ENCODE data around the gene NGEF. TPM values are rescaled to one million over a fixed set of nuclear protein-coding genes. Genes with fewer than 3 reads are reported as not detected.
A peak's percentile ranks its signal among the peaks of the same experiment; 100 is the strongest.

Gene NGEF
- total RNA-seq, 1 donor from 2014 or later, result 4.3 TPM

GRCh38 chr2:233005096-233005495 is 8.0 kb downstream of the NGEF start:
- no peak for DNase-seq (ENCODE audit: low spot score)
- no peaks in the 10 kb centered on the region for H3K9me3 Mint-ChIP-seq
- Histone ChIP-seq H3K79me2 (ENCODE audit: low read depth) (no peaks in the 10 kb centered on the region), H3K9ac (no peak overlapping the region), H3K36me3 (no peaks in the 10 kb centered on the region), H3K4me2 (no peak overlapping the region), H3K4me1 (no peaks in the 10 kb centered on the region), H3K27ac (no peak overlapping the region), H2AFZ (replicated peaks) (no peak overlapping the region), H3K27me3 (no peaks in the 10 kb centered on the region), H3F3A (ENCODE audit: low read depth) (no peaks in the 10 kb centered on the region), H3K9me3 (ENCODE audit: low read depth) (no peaks in the 10 kb centered on the region), H4K20me1 (ENCODE audit: low read depth) (no peaks in the 10 kb centered on the region), H3K4me3 (no peak overlapping the region)
- peaks cover 15% of the 10 kb centered on the region for H3K27me3 Mint-ChIP-seq (ENCODE audit: insufficient read depth, low read depth)
- no peak overlapping the region for H3K27ac Mint-ChIP-seq
- H3K4me1 Mint-ChIP-seq, result peaks cover 3% of the 10 kb centered on the region
- H3K36me3 Mint-ChIP-seq, result no peaks in the 10 kb centered on the region
- H3K4me3 Mint-ChIP-seq, result no peak overlapping the region
- TF ChIP-seq CTCF (IDR thresholded peaks at IDR 0.05), result no peak
- no peak for TF ChIP-seq EZH2 (IDR thresholded peaks at IDR 0.05)
- no peak for TF ChIP-seq EZH2phosphoT487 (IDR thresholded peaks at IDR 0.05)

- no peak for DNase-seq (ENCODE audit: low spot score)
- Mint-ChIP-seq H3K27me3 (ENCODE audit: insufficient read depth, low read depth) (peaks cover 13% of the 10 kb centered on the region), H3K4me3 (no peak overlapping the region), H3K4me1 (peaks cover 7% of the 10 kb centered on the region), H3K27ac (peak overlapping the region; percentile 27), H3K36me3 (no peaks in the 10 kb centered on the region), H3K9me3 (no peaks in the 10 kb centered on the region)
- Histone ChIP-seq H3K4me2 (no peak overlapping the region), H4K20me1 (ENCODE audit: low read depth) (no peaks in the 10 kb centered on the region), H3K36me3 (no peaks in the 10 kb centered on the region), H3K79me2 (ENCODE audit: low read depth) (no peaks in the 10 kb centered on the region), H3F3A (ENCODE audit: low read depth) (no peaks in the 10 kb centered on the region), H3K9me3 (ENCODE audit: low read depth) (no peaks in the 10 kb centered on the region), H3K4me1 (no peaks in the 10 kb centered on the region), H2AFZ (replicated peaks) (no peak overlapping the region), H3K27ac (no peak overlapping the region), H3K27me3 (no peaks in the 10 kb centered on the region), H3K9ac (no peak overlapping the region), H3K4me3 (no peak overlapping the region)
- TF ChIP-seq CTCF (IDR thresholded peaks at IDR 0.05), result no peak
These were observed 9.1 kb downstream of the NGEF start for GRCh38 chr2:233003658-233004555.

- Histone ChIP-seq H2AFZ (replicated peaks) (no peak overlapping the region), H3K4me1 (no peaks in the 10 kb centered on the region), H3K4me2 (no peak overlapping the region), H3K27me3 (no peaks in the 10 kb centered on the region), H3F3A (ENCODE audit: low read depth) (no peaks in the 10 kb centered on the region), H3K9ac (no peak overlapping the region), H3K79me2 (ENCODE audit: low read depth) (no peaks in the 10 kb centered on the region), H3K27ac (no peak overlapping the region), H3K9me3 (ENCODE audit: low read depth) (no peaks in the 10 kb centered on the region), H3K4me3 (no peak overlapping the region), H4K20me1 (ENCODE audit: low read depth) (no peaks in the 10 kb centered on the region), H3K36me3 (no peaks in the 10 kb centered on the region)
- TF ChIP-seq CTCF (IDR thresholded peaks at IDR 0.05), result no peak
- TF ChIP-seq EZH2phosphoT487 (IDR thresholded peaks at IDR 0.05), result no peak
- TF ChIP-seq EZH2 (IDR thresholded peaks at IDR 0.05), result no peak
- no peaks in the 10 kb centered on the region for H3K36me3 Mint-ChIP-seq
- peaks cover 15% of the 10 kb centered on the region for H3K27me3 Mint-ChIP-seq (ENCODE audit: insufficient read depth, low read depth)
- peaks cover 7% of the 10 kb centered on the region for H3K4me1 Mint-ChIP-seq
- no peaks in the 10 kb centered on the region for H3K9me3 Mint-ChIP-seq
- no peak overlapping the region for H3K4me3 Mint-ChIP-seq
- H3K27ac Mint-ChIP-seq, result no peak overlapping the region
- no peak for DNase-seq (ENCODE audit: low spot score)
These were observed 10.0 kb downstream of the NGEF start for GRCh38 chr2:233002829-233003657.

Measured in neural progenitor cell (in vitro differentiated cells).